ELF-1 (cell line): ENCODE data around the gene KCNT1.

Experiments used
- DNase-seq: peaks from one replicate; pipeline ENCODE4 v3.0.0-alpha.2; 2016; ENCODE audit warnings: low read depth, low spot score

Gene KCNT1

DNA sequence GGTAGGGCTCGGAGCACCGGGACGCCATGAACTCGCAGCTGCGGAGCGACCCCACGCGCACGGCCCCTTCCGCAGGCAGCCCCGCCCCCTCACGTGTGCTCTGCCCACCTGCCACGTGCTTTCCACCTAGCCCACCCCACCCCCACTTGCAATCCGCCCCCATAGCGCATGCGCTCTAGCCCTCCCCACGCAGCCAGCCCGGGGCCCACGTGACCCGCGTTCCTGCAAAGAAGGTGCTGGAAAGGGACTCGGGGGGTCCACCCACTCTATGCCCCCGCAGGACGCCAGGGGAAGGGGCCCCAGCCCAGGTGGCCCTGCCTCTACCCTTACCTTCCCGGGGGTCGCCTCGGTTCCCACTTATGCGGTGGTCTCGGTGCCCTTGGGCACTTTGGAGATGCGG lies 2.5 kb upstream of the KCNT1 start, which contains the start of gene SOHLH1:
Gene SOHLH1, minus strand, starts transcription at position 42 of the 400 bp plus-strand sequence. Its CDS starts 14 bp downstream, at position 28.
- DNase-seq: no peak

DNA sequence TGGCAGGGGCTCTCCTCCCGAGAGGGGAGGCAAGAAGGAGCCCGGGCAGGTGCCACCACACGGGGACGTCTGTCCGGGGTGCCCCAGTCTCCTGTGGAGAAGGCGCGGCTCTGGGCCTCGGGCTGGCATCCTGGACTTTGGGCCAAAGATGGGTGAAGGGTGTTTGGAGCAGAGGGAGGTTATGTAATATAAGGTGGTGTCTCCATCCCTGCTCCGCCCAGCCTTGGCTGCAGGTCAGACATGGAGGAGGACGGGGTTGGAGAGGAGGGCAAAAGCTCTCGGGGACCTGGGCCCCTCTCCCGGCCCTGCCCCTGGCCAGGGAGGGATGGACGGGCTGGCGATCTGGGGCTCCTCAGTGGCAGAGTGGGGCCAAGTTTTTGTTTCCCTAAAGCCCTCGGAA lies 1.5 kb upstream of the KCNT1 start:
- no peak for DNase-seq

DNA sequence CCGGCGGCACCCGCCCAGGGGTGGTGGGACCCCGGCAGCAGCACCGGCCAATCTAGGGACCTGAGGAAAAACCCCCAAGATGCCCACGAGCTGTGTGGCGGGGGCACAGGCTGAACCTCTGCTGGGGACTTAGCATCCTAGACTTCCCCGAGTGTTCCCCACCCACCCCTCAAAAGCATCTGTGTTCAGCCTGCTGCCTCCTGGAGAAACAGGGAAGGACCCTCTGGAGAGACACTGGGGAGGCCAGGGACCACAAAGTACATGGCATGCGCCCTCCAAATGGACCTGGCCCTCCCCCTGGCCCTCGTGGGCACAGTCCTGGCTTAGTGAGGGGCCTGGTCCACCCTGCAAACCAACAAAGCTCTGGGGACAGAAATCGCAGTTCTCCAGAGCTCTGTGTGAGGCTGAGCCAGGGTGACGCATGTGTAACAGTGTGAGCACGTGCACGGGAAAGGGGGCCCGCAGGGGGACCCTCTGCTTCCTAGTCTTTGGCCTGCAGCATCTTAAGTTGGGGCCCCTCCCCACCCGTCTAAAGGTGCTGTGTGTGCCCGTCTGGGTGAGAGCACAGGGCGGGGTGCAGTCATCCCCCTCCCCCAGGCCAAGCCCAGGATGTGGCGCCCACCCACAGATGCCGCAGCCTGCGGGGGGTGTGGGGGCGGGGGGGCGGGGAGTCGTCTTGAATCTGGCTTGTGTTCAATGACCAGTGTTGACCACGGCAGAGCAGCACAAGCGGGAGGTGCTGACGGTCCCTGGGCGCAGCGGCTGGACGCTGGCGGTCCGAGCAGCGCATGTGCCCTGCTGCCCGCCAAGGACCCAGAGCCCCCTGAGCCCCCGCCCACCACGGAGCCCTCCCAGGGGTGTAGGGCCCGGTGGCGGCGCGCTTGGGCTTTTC lies 672 bp upstream of the KCNT1 start:
- no peak for DNase-seq

DNA sequence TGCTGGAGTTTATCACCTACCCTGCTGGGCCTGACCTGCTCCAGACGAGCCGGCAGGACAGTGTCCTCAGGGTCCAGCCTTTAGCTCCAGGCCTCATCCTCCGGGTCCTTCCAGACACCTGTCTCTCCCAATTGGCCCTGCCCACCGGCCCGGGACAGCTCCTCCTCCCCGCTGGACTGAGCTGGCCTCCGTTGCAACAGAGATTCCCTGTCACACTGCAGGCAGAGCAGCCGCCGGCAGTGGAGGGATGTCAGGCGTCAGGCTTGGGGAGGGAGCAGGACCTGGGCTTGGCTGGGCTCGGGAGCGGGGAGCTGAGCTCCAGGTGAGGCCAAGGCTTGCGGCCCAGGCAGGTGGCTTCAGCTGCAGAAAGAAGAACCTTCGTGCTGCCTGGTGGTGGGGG lies 1.7 kb downstream of the KCNT1 start:
- peak; percentile 74 for DNase-seq

DNA sequence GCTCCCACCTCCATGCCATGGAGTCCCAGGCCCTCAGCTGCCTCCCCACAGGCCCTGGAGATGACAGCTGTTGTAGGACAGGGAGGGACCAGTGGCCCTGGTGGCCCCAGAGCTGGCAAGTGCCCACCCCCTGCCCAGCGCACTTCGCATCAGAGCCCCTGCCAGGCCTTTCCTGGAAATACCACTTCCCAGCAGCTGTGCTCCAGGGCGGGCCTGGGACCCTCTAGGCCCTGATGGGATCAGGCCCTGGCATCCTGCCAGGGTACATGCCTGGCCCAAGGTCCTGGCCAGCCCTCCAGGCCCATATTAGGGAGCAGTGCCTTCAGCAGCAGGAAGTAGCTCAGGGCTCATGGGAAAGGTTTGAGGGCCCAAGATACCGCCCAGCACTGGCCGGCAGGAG lies 2.5 kb downstream of the KCNT1 start:
- no peak for DNase-seq

DNA sequence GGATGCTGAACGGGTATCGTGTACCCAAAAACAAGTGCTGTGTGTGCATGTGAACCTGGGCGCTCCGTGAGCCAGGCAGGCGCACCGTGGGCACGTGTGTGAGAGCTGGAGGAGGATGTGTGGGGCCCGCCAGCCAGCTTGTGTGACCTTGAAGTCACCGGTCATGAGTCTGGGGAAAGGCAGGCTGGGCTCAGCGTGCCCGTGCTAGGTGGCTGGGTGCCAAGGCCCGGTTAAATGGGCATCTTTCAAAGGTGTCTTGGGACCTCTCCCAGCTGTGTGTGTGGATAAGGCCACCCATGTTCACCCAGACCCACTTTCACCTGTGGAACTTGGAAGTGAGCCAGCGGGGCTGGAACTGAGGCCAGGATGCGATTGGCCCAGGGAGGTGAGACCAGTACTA lies 3.4 kb downstream of the KCNT1 start:
- no peak for DNase-seq

DNA sequence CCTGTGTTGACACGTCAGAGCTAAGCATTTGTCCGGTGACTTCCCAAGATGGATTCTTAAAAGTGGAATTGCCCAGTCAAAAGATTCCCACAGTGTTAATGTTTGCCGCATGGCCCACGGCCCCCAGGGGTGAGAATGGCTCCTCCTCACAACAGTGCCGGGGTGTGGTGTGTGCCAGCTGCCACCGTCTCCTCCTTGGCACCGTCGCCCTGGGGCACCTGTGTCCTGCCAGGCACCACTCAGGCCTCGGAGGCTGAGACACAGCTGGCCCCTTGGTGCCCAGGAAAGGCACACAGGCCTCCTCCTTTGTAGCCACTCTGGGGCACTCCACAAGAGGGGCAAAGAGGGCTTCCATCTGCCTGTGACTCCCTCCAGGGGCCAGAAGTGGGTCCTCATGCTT lies 4.3 kb downstream of the KCNT1 start:
- no peak for DNase-seq

DNA sequence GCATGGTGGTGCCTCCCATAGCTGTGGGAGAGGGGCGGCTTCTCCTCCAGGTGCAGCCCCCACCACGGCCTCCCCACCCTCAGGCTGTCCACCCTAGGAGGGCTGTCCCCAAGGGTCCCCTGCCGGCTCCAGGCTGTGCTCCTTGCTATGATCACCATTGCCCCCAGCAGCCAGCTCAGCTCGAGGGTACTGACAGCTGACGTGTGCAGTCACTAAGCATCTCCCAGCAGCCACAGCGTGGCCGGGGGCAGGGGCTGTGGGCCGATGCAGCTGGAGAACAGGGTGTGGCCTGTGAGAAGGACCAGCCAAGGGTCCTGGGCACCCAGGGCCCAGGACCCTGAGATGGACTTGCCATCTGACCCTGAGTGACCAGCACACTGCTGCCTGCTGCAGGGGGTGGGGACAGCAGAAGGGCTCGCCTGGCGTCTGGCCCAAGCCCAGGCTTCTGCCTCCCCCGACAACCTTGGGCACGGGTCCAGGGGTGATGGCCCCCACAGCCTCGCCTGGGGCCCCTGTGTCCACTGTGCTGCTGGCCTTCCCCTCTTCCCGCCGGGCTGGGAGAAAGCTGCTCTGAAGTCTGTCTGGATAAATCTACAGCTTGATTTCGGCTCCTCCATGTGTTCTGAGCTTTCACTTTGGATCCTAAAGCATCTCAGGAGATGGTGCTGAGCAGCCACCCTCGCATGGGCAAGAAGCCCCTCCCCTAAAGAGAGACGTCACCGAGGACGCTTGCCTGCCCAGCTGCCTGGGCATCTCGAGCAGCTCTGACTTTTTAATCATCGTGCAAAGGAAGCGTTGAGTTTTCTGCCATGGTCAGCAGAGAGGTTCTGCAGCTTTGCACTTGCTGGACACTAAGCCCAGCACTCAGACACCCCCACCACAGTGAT lies 5.5 kb downstream of the KCNT1 start:
- no peak for DNase-seq

DNA sequence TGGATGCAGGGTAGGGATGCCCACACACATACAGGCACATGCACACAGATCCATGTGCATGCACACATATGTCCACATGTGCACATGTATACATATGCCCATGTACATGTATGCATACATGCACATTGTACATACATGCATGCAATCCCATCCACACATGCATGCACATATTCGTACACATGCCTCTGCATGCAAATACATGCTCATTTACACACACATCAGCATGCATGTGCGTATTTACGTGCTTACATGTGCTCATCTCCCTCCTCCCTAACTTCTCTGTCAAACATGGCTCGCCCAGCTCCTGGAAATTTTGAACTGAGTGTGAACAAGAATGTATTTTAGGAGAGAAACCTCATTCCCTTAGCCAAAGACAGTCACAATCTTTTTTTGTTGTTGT lies 6.2 kb downstream of the KCNT1 start:
- DNase-seq: no peak

DNA sequence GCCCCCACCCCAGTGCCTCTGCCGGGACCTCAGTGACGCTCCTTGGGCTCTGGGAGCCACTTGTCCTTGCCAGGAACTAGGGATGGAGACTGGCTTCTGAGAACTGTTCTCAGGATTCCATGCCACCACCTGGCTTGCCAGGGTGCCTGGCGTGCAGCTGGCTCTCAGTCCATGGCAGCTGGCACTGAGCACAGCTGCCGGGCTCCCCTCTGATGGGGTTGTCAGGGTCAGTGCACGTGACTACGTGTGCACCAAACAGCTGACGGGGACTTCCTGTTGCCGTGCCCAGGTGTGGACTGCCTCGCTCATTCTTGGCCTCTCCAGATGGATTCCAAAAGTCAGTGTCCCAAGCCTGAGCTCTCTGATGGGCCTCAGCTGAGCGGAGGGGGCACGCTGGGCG lies 9.4 kb downstream of the KCNT1 start:
- DNase-seq: no peak

DNA sequence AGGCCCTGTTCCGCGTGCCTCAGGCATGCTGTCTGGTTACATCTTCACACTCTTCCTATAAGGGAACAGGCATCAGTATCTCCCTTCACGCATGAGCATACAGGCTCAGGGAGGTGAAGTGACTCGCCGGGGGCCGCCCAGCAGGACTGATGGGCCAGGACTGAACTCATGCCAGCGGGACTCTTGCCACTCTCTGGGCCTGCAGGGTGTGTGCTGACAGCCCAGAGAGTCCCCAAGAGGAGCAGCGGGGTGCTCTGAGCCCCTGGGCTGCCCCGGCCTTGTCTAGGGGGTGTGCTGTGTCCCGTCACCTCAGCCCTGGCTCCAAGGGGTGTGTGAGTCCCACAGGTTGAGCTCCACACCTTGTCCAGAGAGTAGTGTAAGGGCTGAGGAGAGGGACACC lies 9.9 kb downstream of the KCNT1 start:
- DNase-seq: no peak

DNA sequence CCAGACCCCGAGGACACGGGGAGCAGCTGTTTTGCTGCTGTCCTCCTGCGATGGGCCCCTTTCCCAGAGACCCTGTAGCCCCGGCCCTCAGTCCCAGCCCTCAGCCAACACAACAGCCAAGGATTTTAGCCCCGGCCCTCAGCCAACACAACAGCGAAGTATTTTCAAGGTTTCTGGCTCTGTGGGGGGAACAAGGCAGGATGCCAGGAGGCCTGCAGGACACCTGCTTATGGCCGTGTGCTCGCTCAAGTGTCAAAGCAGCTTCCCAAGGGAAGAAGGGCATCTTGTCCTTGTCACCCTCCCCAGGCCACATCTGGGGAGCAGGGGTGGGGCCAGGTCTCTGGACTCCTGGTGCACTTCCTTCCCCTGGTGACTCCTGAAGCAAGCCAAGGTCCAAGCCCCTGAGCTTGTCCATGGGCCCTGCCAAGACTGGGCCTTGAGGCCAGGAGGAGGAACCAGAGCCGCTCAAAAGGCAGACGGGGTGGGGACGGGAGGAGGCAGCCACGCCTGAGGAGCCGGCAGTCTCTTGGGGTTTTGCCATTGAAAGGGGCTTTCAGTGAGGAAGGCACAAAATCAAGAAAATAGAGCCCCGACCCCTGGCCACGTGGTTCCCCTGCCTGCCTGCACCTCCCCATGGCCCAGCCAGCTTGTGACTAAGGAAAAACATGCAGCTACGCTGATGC lies 10.8 kb downstream of the KCNT1 start:
- no peak for DNase-seq

DNA sequence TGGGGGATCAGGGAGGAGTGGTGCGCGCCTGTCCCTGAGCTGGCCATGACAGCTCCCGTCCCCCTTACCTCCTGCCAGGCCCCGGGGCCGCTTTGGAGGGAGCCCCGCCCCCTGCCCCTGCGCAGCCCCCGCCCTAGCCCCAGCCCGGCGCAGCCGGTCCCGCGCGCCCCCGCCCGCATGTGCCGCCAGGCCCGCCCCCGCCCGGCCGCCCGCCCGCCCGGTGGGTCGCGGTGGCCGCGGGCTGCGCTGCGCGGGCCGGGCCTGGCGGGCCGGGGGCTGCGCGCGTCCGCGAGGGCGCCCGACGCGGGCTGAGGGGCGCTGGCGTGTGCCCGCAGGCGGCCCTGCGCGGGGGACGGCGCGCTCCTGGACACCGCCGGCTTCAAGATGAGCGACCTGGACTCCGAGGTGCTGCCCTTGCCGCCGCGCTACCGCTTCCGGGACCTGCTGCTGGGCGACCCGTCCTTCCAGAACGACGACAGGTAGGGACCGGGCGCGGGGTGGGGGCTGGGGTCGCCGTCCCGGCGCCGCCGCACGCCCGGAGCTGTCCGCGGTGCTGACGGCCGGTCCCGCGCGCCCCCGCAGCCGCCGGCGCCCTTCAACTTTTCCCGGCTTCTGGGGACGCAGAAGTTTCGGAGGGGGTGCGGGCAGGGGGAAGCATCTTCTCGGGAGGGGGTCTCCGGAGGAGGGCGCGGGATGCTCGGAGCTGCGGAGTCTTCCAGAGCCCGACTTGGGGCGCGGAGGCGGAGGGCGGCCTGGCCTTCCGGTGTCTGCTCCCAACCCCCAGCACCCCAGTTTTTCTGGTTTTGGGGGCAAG lies 12.5 kb downstream of the KCNT1 start:
- peak; percentile 53 for DNase-seq

DNA sequence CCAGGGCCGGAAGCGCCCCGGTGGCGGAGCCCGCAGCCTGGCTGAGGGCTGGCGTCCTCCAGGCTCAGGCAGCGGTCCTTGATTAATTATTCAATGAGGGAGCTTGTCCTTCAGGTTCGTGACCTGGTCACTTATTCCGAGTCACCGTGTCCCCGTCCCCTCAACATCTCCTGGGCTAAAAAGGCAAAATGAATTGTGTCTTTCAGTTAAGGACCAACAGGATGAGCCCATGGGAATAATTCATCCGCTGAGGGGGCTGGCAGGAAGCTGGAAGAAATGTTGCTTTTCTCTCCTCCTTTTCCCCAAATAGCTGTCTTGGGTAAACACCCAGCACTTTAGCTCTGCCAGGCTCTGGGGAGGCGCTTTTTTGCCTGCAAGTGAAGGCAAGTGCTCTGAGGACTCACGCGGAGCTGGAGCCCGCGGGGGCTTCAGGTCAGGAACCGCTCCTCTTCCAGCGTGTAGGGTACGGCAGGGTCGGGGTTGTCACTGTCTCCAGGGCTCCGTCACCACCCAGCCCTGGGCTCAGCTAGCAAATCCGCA lies 13.1 kb downstream of the KCNT1 start:
- DNase-seq: no peak

DNA sequence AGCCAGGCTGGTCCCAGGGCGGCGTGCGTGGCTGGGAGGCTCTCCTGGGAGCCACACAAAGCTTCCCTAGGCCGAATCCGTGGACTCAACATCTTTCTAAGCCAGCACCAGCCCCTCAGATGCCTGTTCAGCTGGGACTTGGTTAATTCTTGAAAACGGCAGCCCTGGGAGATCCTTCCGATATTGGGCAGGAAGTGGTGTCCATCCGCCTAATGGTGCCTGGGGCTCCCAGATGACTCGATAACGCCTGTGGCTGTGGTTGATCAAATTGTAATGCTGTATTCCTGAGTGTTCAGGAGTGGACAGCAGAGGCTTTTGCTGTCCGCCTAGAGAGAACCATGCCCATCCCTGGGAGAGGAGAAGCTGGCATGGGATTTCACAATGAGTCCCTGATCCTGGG lies 14.1 kb downstream of the KCNT1 start:
- DNase-seq: no peak

DNA sequence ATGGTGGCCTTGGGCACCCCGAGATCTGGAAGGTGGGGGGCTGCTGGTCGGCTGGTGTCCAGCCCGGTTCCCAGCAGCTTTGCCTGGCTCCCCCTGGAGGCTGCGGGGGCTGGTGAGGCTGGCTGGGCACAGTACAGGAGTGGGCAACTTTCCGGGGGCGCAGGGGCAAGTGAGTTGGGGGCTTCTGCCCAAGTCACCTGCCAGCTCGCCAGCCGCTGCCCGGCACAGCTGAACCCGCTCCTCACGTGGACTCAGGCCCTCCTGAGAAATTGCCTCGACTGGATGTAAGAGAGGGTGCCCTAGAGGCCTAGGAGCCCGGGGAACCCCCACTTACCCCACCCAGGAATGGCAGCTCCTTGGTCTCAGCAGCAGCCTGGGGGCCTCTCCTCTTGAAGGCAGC lies 15.4 kb downstream of the KCNT1 start:
- DNase-seq: no peak

DNA sequence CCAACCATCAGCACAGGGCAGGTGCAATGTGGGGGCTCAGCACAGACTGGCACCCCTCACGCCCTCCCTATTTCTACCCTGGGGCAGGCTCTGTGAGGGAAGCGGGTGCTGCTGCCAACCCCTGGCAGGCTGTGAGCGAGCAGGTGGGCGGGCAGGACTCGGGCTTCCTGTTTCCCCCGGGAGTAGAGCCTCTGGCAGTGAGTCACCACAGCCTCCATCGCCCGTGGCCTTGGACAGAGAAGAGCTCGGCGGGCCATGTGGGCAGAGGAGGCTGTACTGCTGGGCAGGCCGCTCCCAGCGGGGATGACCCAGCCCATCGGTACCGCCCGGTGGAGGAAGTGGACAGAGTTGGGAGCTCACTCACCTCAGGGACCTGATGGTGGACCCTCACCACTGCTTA lies 16.6 kb downstream of the KCNT1 start:
- no peak for DNase-seq

DNA sequence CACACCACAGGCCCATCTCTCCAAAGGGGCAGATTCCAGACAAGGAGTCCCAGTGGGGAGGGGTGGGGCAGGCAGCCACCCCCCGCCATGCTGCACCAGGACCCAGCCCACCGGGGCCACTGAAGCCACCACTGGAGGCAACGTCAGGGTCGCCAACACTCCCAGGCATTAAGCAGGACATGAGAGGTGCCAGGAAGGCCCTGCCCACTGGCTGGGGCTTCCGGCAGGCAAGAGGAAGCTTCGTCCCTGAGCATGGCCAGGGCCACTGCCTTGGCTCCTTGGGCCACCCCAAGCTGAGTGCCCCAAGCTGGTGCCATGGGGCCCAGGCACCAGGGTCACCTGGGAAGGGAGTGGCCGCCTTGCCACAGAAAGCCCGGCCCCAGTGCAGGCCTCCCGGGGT lies 17.5 kb downstream of the KCNT1 start:
- DNase-seq: no peak

DNA sequence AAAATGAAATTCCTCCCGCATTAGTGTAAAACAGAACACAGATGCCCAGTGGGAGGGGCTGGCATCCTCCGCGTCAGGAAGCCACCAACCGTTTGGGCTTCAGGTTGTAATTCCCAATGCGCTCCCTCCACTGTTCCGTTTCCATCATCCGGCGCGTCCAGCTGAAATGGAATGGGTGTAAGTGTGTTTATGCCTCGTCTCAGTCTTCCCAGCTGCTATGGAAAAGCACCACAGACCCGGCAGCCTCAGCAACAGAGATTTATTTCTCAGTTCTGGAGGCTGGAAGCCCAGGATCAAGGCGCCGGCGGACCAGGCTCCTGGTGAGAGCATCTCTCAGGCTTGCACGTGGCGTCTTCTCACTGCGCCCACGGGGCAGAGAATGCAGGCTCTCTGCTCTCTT lies 20.4 kb downstream of the KCNT1 start:
- DNase-seq: no peak

DNA sequence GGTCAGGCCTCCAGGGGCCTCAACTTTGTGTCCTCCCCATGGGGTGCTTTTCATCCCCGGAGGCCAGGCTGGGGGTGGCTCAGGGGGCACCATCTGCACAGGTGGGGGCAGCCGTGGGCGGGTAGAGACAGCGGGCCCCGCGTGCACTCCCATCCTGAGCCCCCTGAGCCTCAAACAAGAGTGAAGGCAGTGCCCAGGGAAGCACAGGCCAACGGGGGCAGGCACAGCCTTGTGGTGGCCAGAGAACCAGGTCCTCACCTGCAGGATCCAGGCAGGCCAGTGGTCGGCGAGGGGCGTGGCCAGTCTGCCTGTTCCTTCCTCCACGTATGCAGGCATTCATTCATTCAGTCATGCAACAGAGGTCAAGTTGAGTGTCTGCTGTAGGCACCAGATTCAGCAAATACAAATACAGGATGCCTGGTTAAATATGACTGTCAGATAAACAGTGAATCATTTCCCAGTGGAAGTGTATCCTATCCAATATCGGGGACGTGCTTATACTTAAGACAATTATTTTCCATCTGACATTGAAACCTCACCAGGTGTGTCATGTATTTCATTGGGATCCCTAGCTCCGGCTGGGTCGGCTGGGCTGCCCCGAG lies 22.3 kb downstream of the KCNT1 start:
- DNase-seq: no peak
